Measurements from ENCODE around the gene LRRC37B.
A peak's percentile ranks its signal among the peaks of the same experiment; 100 is the strongest.
"Not testable (repeated sequence)": the region's sequence is repeated elsewhere in the genome, so short reads cannot be mapped to it uniquely, and the experiment has no call there.

The LRRC37B gene

DNA sequence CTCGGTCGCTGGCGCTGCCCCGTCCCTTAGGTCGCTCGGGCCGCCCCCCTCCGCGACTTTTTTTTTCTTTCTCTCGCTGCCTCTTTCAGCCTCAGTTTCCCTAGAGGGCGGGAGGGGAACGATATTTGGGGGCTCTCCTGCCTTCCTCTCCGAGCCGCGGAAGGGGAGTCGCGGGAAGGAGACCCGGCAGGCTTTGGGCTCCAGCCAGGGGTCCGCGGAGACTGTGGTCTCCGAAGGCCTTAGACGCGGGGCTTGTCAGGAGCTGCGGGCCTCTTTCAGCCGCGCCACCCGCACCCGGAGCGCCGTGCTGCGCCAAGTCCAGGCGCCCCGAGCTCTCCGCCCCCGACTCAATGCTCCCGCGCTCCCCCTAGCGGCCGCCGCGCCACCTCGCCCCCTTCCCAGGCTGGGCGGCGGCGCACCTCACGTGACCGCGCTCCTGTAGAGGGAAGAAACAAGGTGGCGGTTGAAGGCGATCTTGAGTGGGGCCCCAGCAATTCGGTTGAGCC, at the start of gene LRRC37B:
LRRC37B (plus strand) TSS at position 427 of the 506 bp plus-strand sequence. CDS start 14,010 bp downstream, outside the sequence.
- peak; percentile 60 to 86 (median 82) for DNase-seq (ENCODE audit: low read depth in 3 of 3, low spot score in 1 of 3)

- not testable (repeated sequence) for DNase-seq (ENCODE audit: low read depth in 3 of 3, low spot score in 1 of 3)
Observed at GRCh38 chr17:31964131-31964530, 43.1 kb upstream of the LRRC37B start.

DNA sequence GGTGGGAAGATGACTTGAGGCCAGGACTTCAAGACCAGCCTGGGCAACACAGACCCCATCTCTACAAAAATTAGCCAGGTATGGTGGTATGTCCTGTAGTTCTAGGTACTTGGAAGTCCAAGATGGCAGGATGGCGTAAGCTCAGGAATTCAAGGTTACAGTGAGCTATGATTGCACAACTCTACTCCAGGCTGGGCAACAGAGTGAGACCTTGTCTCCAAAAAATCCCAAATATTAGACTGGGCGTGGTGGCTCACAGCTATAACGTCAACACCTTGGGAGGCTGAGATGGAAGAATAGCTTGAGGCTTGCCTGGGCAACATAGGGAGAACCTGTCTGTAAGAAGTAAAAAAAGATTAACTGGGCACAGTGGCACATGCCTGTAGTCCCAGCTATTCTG, 39.5 kb upstream of the LRRC37B start:
- DNase-seq (ENCODE audit: low read depth in 3 of 3, low spot score in 1 of 3) = no peak

DNA sequence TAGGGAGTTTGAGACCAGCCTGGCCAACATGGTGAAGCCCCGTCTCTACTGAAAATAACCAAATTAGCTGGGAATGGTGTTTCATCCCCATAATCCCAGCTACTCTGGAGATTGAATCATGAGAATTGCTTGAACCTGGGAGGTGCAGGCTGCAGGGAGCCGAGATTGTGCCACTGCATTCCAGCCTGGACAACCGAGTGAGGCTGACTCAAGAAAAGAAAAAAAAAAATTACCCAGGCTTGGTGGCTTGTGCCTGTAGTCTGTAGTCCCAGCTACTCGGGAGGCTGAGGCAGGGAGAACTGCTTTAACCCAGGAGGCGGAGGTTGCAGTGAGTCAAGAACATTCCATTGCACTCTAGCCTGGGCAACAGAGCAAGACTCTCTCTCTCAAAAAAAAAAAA, 36.8 kb upstream of the LRRC37B start:
- DNase-seq (ENCODE audit: low read depth in 3 of 3, low spot score in 1 of 3) = not testable (repeated sequence)

- not testable (repeated sequence) for DNase-seq (ENCODE audit: low read depth in 3 of 3, low spot score in 1 of 3)
Observed at GRCh38 chr17:31974269-31975071, 32.7 kb upstream of the LRRC37B start.

DNA sequence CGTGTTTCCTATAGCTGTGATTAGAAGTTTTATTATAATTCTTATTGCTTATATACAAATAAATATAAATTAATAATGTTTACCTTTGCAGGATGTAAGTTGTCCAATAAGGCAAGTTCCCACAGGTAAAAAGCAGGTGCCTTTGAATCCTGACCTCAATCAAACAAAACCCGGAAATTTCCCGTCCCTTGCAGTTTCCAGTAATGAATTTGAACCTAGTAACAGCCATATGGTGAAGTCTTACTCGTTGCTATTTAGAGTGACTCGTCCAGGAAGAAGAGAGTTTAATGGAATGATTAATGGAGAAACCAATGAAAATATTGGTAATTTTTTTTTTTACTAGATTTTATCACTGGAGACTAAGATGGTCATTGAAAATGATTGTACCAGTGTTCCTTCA, 31.8 kb upstream of the LRRC37B start:
- not testable (repeated sequence) for DNase-seq (ENCODE audit: low read depth in 3 of 3, low spot score in 1 of 3)

- DNase-seq (ENCODE audit: low read depth in 3 of 3, low spot score in 1 of 3) = not testable (repeated sequence)
Observed at GRCh38 chr17:31991821-31992220, 15.4 kb upstream of the LRRC37B start.

DNA sequence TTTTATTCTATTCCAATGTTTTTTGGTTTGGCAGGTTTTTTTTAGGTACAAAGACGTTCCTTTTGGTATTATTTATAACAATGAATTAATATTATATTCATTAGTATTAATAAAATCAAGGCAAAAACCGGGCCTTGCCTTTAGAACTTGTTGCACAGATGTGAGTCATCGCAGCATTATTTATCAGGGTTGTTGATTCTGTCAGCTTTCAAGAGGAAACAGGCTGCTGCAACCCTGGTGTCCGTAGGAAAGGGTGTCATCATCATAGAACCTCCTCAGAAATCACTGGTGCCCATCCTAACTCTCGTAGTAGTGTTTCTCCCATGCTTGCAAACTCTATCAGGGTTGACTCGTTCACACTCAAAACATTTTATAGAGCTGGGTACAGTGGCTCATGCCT, 10.2 kb upstream of the LRRC37B start:
- no peak for DNase-seq (ENCODE audit: low read depth in 3 of 3, low spot score in 1 of 3)

GRCh38 chr17:32007463-32008298, 498 bp downstream of the LRRC37B start:
- peak in 1 of 3 donors; percentile 25 for DNase-seq (ENCODE audit: low read depth in 3 of 3, low spot score in 1 of 3)

- DNase-seq (ENCODE audit: low read depth in 3 of 3, low spot score in 1 of 3) = no peak
Observed at GRCh38 chr17:32009262-32009542, 2.0 kb downstream of the LRRC37B start.

DNA sequence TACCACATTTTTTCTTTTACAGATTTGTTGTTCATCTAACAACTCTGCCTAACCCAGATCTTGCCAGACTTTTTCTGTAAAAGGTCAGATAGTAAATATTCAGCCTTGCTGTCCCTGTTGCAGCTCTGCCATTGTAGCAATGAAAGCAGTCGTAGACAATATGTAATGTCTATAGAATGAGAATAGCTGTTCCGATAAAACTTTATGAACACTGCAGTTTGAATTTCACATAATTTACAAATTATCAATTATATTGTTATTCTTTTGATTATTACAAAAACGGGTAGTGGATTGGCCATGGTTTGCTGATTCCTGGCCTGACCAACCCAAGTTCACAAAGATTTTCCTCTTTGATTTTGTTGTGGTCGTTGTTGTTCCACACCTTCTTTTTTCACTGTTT, 2.9 kb downstream of the LRRC37B start:
- no peak for DNase-seq (ENCODE audit: low read depth in 3 of 3, low spot score in 1 of 3)

DNA sequence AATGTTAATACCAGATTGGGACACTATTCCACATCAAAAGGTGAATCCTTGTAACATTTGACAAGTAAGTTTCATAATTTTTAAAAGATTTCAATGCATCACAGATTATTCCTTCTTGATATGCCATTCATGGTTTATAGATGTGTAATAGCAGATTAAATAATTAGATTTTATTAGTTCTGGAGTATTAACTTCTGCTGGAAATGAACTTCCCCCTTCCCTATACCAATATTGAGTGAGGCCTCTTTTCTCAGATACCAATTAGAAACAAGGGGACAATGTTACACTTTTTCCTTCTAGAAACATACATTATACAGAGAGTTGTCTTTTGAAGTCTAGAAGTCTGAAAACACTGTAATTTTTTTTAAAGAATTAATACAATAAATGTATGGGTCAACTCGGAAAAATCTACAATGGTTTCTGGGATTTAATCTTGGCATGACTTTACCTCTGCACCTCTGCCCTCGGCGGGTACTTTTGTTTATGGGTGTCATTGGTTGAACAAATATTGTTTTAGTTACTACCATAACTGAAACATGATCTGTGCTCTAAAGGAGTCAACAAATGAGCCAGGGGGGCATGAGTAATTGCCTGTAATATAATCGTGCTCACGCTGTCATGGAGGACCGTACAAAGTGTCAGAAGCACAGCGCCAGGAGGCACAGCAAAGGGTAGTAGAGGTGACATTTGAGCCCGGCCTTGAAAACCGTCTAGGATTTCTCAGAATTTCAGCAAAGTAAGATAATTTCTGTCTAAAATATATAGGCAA, 8.2 kb downstream of the LRRC37B start:
- no peak for DNase-seq (ENCODE audit: low read depth in 3 of 3, low spot score in 1 of 3)

DNA sequence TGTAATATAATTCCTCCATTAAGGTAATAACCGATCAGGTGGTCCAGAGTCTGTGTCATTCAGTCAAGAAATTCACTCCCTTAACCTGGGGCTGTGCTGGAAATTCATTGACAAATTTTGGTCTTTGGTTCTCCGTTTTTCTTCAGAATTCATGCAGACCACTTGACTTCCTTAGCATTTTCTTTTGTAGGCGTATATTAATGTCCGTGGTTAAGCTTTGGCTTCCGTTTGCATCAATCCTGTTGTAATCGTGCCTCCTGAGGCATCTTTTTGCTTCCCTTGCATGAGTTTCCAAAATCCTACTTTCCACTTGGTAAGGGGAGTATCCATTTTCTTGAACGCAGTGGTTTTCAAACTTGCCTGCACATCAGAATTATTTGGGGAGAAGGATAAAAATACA, 9.0 kb downstream of the LRRC37B start:
- no peak for DNase-seq (ENCODE audit: low read depth in 3 of 3, low spot score in 1 of 3)

DNA sequence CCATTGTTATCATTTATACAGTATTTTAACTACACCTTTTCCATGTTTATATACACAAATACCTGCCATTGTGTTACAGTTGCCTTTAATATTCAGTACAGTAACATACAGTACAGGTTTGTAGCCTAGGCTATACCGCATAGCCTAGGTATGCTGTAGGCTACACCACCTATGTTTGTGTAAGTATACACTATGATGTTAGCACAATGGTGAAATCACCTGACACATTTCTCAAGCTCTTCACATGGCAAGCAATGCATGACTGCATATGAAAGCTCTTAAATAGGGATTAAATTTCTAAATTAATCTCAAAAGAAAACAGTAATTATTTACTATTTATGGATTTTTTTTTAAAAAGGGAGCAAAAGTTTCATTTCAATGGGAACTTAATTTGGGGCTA, 12.0 kb downstream of the LRRC37B start:
- DNase-seq (ENCODE audit: low read depth in 3 of 3, low spot score in 1 of 3) = no peak

DNA sequence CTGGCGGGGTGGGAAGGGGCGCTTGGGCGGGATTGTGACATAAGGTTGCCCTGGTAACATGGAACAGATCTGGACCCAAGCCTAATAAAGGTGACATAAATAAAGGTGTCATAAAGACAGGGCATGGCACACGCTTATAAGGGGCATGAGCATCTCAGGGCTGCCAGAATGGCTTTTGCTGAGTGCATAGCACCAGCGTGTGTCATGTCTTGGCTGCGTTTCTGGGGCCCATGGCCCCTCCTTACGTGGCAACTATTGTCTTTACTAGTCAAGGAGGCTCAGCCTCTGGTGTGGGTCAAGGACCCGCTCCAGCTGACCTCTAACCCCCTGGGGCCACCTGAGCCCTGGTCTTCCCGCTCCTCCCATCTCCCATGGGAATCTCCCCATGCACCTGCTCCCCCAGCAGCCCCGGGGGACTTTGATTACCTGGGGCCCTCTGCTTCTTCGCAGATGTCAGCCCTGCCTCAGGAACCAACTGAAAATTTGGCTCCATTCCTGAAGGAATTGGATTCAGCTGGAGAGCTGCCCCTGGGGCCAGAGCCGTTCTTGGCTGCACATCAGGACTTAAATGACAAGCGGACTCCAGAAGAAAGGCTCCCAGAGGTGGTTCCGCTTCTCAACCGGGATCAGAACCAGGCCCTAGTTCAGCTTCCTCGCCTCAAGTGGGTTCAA, 13.9 kb downstream of the LRRC37B start:
- DNase-seq (ENCODE audit: low read depth in 3 of 3, low spot score in 1 of 3) = no peak

DNA sequence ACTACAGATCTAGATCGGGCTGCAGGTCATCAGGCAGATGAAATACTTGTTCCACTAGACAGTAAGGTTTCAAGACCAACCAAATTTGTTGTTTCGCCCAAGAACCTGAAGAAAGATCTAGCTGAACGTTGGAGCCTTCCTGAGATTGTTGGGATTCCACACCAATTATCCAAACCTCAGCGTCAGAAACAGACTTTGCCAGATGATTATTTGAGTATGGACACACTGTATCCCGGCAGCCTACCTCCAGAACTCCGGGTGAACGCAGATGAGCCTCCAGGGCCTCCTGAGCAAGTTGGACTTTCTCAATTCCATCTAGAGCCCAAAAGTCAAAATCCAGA, 14.4 kb downstream of the LRRC37B start:
- no peak for DNase-seq (ENCODE audit: low read depth in 3 of 3, low spot score in 1 of 3)

- not testable (repeated sequence) for DNase-seq (ENCODE audit: low read depth in 3 of 3, low spot score in 1 of 3)
Observed at GRCh38 chr17:32022554-32022953, 15.4 kb downstream of the LRRC37B start.

DNA sequence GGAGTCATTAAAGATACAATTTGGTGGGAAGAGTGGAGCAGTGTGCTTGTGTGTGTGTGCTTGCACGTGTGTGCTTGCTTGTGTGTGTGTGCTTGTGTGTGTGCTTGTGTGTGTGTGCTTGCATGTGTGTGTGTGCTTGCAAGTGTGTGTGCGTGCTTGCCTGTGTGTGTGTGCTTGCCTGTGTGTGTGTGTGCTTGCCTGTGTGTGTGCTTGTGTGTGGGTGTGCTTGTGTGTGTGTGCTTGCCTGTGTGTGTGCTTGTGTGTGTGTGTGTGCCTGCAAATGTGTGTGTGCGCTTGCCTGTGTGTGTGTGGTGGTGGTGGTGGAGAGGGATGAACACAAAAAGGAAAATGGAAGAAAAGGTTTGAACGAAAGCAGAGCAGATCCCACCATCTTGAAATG, 20.1 kb downstream of the LRRC37B start:
- not testable (repeated sequence) for DNase-seq (ENCODE audit: low read depth in 3 of 3, low spot score in 1 of 3)

- DNase-seq (ENCODE audit: low read depth in 3 of 3, low spot score in 1 of 3) = no peak
Observed at GRCh38 chr17:32033223-32033622, 26.0 kb downstream of the LRRC37B start.

DNA sequence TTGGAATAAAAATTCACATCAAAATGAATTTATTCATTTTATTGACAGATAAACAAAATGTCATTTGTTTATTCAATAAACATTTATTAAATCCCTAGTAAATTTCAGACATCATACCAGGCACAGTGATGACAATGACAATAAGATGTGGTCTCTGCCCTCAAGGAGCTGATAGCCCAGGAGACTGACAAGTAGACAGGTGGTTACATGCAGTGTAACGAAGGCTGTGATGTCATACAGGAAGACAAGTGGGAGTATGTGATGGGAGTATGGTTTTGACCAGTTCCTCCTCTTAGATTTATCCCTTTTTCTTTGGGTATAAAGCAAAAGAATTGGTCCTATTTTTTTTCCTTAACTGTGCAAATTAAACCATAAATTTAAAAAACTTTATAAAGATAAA, 26.6 kb downstream of the LRRC37B start:
- not testable (repeated sequence) for DNase-seq (ENCODE audit: low read depth in 3 of 3, low spot score in 1 of 3)

- not testable (repeated sequence) for DNase-seq (ENCODE audit: low read depth in 3 of 3, low spot score in 1 of 3)
Observed at GRCh38 chr17:32040246-32040645, 33.1 kb downstream of the LRRC37B start.

Measured in stimulated activated CD4-positive, alpha-beta T cell treated with anti-CD3 and anti-CD28 coated beads, TNF-alpha, amount 100 ng/mL, for 1 hour (primary cell).